HEK293T (cell line): ENCODE data around the gene FNDC3A.

Source experiments
- CTCF ChIA-PET: fragments of 350-600 bp; formaldehyde crosslinking; extraction: SDS; loops from one replicate; lab custom pipeline; 2021; ENCODE audit warnings: antibody characterized with exemption, inconsistent platforms; lab: Yijun Ruan, JAX
- POLR2A ChIA-PET: fragments of 350-600 bp; formaldehyde crosslinking; extraction: SDS; loops from one replicate; lab custom pipeline; 2020; ENCODE audit warnings: antibody characterized with exemption, inconsistent platforms; lab: Yijun Ruan, JAX
- DNase-seq: peaks from one replicate; pipeline ENCODE4 v3.0.0; 2012; ENCODE audit warnings: mixed read lengths; ENCODE audit errors: extremely low spot score
- ARNT ChIP-seq: fragments of 450-650 bp; IDR thresholded peaks from 2 replicates; pipeline ENCODE4 v1.6.1; 2017; ENCODE audit warnings: mild to moderate bottlenecking
- BHLHE40 ChIP-seq: fragments of 450-650 bp; IDR thresholded peaks from 2 replicates; pipeline ENCODE4 v1.6.1; 2016; ENCODE audit warnings: mild to moderate bottlenecking, moderate library complexity, borderline replicate concordance
- CTBP1 ChIP-seq: fragments of 450-650 bp; IDR thresholded peaks from 2 replicates; pipeline ENCODE4 v1.6.1; 2016; ENCODE audit warnings: borderline replicate concordance
- ELF4 ChIP-seq: fragments of 450-650 bp; IDR thresholded peaks from 2 replicates; pipeline ENCODE4 v1.6.1; 2017; ENCODE audit warnings: antibody characterized with exemption
- FOXA1 ChIP-seq: fragments of 450-650 bp; IDR thresholded peaks from 2 replicates; pipeline ENCODE4 v1.6.1; 2016; ENCODE audit warnings: mild to moderate bottlenecking
- FOXK2 ChIP-seq: fragments of 450-650 bp; IDR thresholded peaks from 2 replicates; pipeline ENCODE4 v1.6.1; 2016; ENCODE audit warnings: mild to moderate bottlenecking
- FOXM1 ChIP-seq: fragments of 450-650 bp; IDR thresholded peaks from 2 replicates; pipeline ENCODE4 v1.6.1; 2017; ENCODE audit warnings: mild to moderate bottlenecking, borderline replicate concordance
- HDGF ChIP-seq: fragments of 450-650 bp; IDR thresholded peaks from 2 replicates; pipeline ENCODE4 v1.6.1; 2017; ENCODE audit warnings: antibody characterized with exemption, borderline replicate concordance
- L3MBTL2 ChIP-seq: fragments of 450-650 bp; conservative IDR thresholded peaks from 2 replicates; pipeline ENCODE4 v1.6.1; 2016; ENCODE audit warnings: mild to moderate bottlenecking
- LEF1 ChIP-seq: fragments of 450-650 bp; IDR thresholded peaks from 2 replicates; pipeline ENCODE4 v1.6.1; 2017; ENCODE audit warnings: mild to moderate bottlenecking, borderline replicate concordance
- NFRKB ChIP-seq: fragments of 450-650 bp; IDR thresholded peaks from 2 replicates; pipeline ENCODE4 v1.6.1; 2016; ENCODE audit warnings: mild to moderate bottlenecking, moderate library complexity
- SP1 ChIP-seq: fragments of 450-650 bp; IDR thresholded peaks from 2 replicates; pipeline ENCODE4 v1.6.1; 2017
- SUZ12 ChIP-seq: fragments of 450-650 bp; IDR thresholded peaks from 2 replicates; pipeline ENCODE4 v1.6.1; 2016; ENCODE audit warnings: mild to moderate bottlenecking
- TARDBP ChIP-seq: fragments of 450-650 bp; IDR thresholded peaks from 2 replicates; pipeline ENCODE4 v1.6.1; 2016
- ZNF384 ChIP-seq: fragments of 450-650 bp; IDR thresholded peaks from 2 replicates; pipeline ENCODE4 v1.6.1; 2016
- TF ChIP-seq, protein P1 (sequence below): fragments of 450-650 bp; IDR thresholded peaks from 2 replicates; pipeline ENCODE4 v1.6.1; 2016

FNDC3A gene

DNA sequence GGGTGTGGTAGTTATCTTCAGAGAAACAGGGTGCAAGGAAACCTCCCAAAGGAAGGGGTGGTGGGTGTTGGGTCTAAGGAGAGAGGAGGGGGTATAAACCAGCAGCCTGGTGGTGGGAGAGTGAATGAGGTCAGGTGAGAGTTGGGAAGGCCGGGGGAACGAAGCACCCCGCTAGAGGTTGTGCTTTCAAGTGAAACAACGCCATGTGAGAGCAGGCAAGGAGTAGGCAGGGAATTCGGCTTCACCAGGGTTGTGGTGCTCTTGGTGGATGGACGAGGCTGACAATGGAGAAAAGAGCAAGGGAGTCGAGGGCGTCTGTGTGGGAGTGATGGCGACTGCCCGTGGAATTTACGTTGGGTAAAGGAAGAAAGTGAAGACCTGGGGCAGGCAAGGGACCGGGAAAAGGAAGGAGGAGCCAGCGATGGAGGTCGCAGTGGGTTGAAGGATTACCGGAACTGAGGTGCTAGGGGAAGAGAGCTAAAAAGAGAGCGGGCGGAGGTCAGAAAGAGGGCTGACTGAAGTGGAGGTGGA is 242.3 kb downstream of the FNDC3A start:
- ChIA-PET CTCF (no interaction called here), POLR2A (no interaction called here)
- TF ChIP-seq ZNF384 (no peak), ELF4 (no peak), ARNT (no peak), CTBP1 (no peak), FOXA1 (no peak), BHLHE40 (no peak), TARDBP (no peak), L3MBTL2 (no peak), FOXM1 (no peak), FOXK2 (no peak), LEF1 (no peak), SP1 (no peak), NFRKB (no peak), SUZ12 (no peak), HDGF (no peak)
- TF ChIP-seq, protein P1, sequence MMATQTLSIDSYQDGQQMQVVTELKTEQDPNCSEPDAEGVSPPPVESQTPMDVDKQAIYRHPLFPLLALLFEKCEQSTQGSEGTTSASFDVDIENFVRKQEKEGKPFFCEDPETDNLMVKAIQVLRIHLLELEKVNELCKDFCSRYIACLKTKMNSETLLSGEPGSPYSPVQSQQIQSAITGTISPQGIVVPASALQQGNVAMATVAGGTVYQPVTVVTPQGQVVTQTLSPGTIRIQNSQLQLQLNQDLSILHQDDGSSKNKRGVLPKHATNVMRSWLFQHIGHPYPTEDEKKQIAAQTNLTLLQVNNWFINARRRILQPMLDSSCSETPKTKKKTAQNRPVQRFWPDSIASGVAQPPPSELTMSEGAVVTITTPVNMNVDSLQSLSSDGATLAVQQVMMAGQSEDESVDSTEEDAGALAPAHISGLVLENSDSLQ, result no peak
- no peak for DNase-seq

DNA sequence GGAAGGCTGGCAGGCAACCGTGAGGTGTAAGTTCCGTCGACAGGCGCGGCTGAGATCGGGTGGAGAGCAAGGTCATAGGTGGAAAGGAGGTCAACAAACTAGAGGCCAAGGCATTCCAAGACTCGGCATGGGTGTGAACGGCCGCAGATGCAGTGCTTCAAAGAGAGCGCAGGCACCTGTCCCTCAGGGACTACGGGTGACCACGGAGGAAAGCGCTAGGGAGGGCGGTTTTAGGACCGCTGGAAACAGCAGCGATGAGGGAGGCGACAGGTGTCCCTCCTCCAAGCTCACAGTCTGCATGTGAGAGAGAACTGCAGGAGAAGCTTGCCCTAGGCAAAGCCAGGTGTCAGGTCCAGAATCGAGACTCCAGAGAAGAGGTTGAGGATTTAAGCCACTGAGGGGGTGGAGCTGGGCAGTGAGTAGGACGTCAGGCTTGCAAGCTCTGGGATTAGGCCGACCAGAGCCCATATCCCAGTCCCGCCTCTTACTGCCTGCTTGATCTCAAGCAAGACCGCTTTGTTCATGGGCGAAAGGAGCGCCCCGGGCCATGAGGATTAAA is 242.9 kb downstream of the FNDC3A start:
- no peak for DNase-seq
- no peak for TF ChIP-seq HDGF
- no peak for TF ChIP-seq ELF4
- no peak for TF ChIP-seq SP1
- no peak for TF ChIP-seq FOXM1
- no peak for TF ChIP-seq FOXK2
- no peak for TF ChIP-seq L3MBTL2
- TF ChIP-seq SUZ12, result no peak
- no peak for TF ChIP-seq CTBP1
- no peak for TF ChIP-seq FOXA1
- no peak for TF ChIP-seq ZNF384
- TF ChIP-seq TARDBP, result no peak
- no peak for TF ChIP-seq NFRKB
- no peak for TF ChIP-seq BHLHE40
- no peak for TF ChIP-seq LEF1
- no peak for TF ChIP-seq ARNT
- TF ChIP-seq, protein P1, result no peak
- POLR2A ChIA-PET, result no interaction called here
- CTCF ChIA-PET, result no interaction called here

DNA sequence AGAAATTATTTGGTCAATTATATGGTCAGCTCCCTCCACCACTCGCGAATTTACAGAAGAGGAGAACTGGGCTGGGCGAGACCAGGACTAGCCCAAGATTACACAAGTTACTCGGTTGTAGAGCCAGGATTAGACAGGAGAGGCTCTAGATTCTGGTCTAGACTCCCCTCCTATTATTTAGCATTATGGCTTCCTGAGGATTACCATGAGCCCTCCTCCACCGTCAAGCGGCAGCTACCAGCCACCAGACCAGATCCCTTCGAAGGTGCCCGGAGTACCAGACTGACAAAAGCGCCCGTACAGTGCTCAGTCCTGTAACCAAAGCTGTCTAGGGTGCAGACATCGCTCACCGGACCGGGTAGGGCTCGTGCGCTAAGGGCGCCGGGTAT is 243.9 kb downstream of the FNDC3A start:
- CTCF ChIA-PET, result no interaction called here
- TF ChIP-seq HDGF (no peak), TARDBP (no peak), FOXK2 (no peak), SP1 (no peak), FOXA1 (no peak), NFRKB (no peak), ARNT (no peak), LEF1 (no peak), ZNF384 (no peak), SUZ12 (no peak), ELF4 (no peak), FOXM1 (no peak), CTBP1 (no peak), L3MBTL2 (no peak; the same call in 1 of the 2 replicates), BHLHE40 (no peak)
- TF ChIP-seq, protein P1, result no peak
- POLR2A ChIA-PET, result no interaction called here

DNA sequence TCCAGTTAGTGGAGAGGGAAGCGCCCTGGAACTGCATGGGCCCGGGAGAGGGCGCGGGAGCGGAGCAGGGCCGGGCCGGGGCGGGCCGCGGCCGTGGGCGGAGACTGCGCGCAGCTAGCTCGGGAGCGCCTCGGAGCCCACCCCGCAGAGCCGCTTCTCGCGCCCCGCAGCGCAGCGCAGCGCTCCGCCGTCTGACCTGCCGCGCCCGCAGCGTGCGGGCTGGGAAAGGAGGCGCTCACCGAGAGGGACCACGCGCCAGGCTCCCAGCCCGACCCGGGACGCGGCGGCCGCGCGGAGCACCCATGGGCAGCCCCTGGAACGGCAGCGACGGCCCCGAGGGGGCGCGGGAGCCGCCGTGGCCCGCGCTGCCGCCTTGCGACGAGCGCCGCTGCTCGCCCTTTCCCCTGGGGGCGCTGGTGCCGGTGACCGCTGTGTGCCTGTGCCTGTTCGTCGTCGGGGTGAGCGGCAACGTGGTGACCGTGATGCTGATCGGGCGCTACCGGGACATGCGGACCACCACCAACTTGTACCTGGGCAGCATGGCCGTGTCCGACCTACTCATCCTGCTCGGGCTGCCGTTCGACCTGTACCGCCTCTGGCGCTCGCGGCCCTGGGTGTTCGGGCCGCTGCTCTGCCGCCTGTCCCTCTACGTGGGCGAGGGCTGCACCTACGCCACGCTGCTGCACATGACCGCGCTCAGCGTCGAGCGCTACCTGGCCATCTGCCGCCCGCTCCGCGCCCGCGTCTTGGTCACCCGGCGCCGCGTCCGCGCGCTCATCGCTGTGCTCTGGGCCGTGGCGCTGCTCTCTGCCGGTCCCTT is 244.5 kb downstream of the FNDC3A start, which contains the start of gene MLNR:
Gene MLNR (plus strand): TSS at position 303 of the 820 bp plus-strand sequence. CDS start 0 bp downstream, at position 303.
- peak; percentile 73 for DNase-seq
- CTCF ChIA-PET, result no interaction called here
- POLR2A ChIA-PET, result no interaction called here
- TF ChIP-seq ARNT (0 out of 2 replicates have a peak, but pooled peaks have one; percentile 11), FOXM1 (no peak), TARDBP (no peak), L3MBTL2 (peak; percentile 39)

More for the DNA sequence above, 243.9 kb downstream of the FNDC3A start:
- peak; percentile 18 for DNase-seq

DNA sequence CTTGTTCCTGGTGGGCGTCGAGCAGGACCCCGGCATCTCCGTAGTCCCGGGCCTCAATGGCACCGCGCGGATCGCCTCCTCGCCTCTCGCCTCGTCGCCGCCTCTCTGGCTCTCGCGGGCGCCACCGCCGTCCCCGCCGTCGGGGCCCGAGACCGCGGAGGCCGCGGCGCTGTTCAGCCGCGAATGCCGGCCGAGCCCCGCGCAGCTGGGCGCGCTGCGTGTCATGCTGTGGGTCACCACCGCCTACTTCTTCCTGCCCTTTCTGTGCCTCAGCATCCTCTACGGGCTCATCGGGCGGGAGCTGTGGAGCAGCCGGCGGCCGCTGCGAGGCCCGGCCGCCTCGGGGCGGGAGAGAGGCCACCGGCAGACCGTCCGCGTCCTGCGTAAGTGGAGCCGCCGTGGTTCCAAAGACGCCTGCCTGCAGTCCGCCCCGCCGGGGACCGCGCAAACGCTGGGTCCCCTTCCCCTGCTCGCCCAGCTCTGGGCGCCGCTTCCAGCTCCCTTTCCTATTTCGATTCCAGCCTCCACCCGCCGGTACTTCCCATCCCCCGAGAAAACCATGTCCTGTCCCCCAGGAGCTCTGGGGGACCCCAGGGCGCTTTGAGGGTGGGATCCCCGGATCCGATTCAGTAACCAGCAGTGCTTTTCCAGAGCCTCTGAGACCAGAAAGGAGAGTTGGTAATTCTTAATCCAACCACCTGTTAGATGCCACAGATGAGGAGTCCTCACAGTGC is 245.3 kb downstream of the FNDC3A start:
- DNase-seq, result no peak
- no peak for TF ChIP-seq HDGF
- TF ChIP-seq SP1, result no peak
- no peak for TF ChIP-seq CTBP1
- no peak for TF ChIP-seq BHLHE40
- TF ChIP-seq, protein P1, result no peak
- no peak for TF ChIP-seq FOXK2
- no peak for TF ChIP-seq SUZ12
- no peak for TF ChIP-seq L3MBTL2
- TF ChIP-seq TARDBP, result no peak
- TF ChIP-seq NFRKB, result no peak
- TF ChIP-seq LEF1, result no peak
- no peak for TF ChIP-seq FOXM1
- TF ChIP-seq FOXA1, result no peak
- no peak for TF ChIP-seq ELF4
- no peak for TF ChIP-seq ARNT
- TF ChIP-seq ZNF384, result no peak
- POLR2A ChIA-PET, result no interaction called here
- CTCF ChIA-PET, result no interaction called here
